Measurements from ENCODE around the gene COL6A3. TPM values are rescaled to one million over a fixed set of nuclear protein-coding genes. Genes with fewer than 3 reads are reported as not detected.
A peak's percentile ranks its signal among the peaks of the same experiment; 100 is the strongest.

COL6A3 gene
- total and polyA plus RNA-seq, 2 of the 13 experiments (the other 11 are each of a cell fraction or from before 2014, with no cell fraction given) = 0.03 TPM; not detected in 1

DNA sequence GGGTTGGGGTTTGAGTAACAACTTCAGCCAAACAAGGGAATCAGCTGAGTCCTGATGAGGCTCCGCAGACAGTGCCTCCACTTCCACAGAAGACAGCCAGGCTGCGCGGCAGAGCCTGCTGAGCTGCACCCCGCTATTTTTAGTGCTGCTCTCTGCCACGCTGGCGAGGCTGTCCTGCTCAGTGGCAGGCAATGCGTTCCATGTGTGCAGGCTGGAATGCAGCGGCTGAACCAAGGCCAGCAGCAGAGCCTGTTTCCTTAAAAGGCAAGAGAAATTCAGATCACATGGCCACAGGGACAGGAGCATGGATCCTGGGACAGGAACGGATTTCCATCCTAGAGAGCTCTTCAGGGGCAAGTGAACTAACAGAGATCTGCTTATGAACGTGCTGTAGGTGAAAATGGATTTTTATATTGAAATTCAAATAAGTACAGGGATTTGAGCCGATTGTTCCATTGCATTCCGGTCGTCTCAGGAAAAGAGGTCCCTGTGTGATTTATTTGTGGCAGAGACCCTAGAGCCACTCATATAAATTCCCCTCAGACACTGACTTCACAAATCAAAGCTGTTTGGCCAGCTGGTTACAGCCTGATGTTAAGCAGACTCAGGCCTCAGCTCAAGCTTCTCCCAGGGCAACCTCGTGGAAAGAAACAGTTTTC, 98.7 kb downstream of the COL6A3 start (continued):
- TF ChIP-seq MLX (CRISPR knock-in tag; IDR thresholded peaks at IDR 0.05) = no peak
- TF ChIP-seq ZBTB2 (CRISPR knock-in tag; IDR thresholded peaks at IDR 0.05; ENCODE audit: low read depth) = no peak
- 0 out of 2 replicates have a peak, but pooled peaks have one; percentile 39 for TF ChIP-seq YEATS4 (CRISPR knock-in tag; IDR thresholded peaks at IDR 0.05; ENCODE audit: borderline replicate concordance)
- no peak for TF ChIP-seq ETV5 (CRISPR knock-in tag; IDR thresholded peaks at IDR 0.05; ENCODE audit: borderline replicate concordance)
- TF ChIP-seq ZFY (CRISPR knock-in tag; IDR thresholded peaks at IDR 0.05) = peak; percentile 37; the same call in 1 of the 2 replicates
- no peak for TF ChIP-seq ZNF383 (CRISPR knock-in tag; IDR thresholded peaks at IDR 0.05; ENCODE audit: borderline replicate concordance)
- 0 out of 4 replicates have a peak, but pooled peaks of 1 of the 2 experiments have one; percentile 9 for TF ChIP-seq REST (IDR thresholded peaks at IDR 0.05; ENCODE audit: borderline replicate concordance in 1 of 2, low read depth in 1 of 2, low read length in 2 of 2)
- TF ChIP-seq ZNF850 (CRISPR knock-in tag; conservative IDR thresholded peaks at IDR 0.05) = no peak
- peak; percentile 50 for TF ChIP-seq SALL1 (CRISPR knock-in tag; IDR thresholded peaks at IDR 0.05)
- no peak for TF ChIP-seq ZNF772 (CRISPR knock-in tag; IDR thresholded peaks at IDR 0.05)
- TF ChIP-seq ZNF558 (CRISPR knock-in tag; IDR thresholded peaks at IDR 0.05; ENCODE audit: borderline replicate concordance) = no peak
- no peak for TF ChIP-seq ZFYVE20 (CRISPR knock-in tag; IDR thresholded peaks at IDR 0.05; ENCODE audit: borderline replicate concordance, low read depth)
- no peak for TF ChIP-seq GFI1 (CRISPR knock-in tag; IDR thresholded peaks at IDR 0.05; ENCODE audit: borderline replicate concordance)
- no peak for TF ChIP-seq MEIS2 (CRISPR knock-in tag; IDR thresholded peaks at IDR 0.05)
- TF ChIP-seq ZNF883 (CRISPR knock-in tag; IDR thresholded peaks at IDR 0.05; ENCODE audit: not compliant biosample characterization) = no peak
- TF ChIP-seq CC2D1A (CRISPR knock-in tag; IDR thresholded peaks at IDR 0.05) = no peak
- TF ChIP-seq ZNF292 (CRISPR knock-in tag; IDR thresholded peaks at IDR 0.05; ENCODE audit: borderline replicate concordance, low read depth) = peak; percentile 78; the same call in 1 of the 2 replicates
- TF ChIP-seq, protein P1, sequence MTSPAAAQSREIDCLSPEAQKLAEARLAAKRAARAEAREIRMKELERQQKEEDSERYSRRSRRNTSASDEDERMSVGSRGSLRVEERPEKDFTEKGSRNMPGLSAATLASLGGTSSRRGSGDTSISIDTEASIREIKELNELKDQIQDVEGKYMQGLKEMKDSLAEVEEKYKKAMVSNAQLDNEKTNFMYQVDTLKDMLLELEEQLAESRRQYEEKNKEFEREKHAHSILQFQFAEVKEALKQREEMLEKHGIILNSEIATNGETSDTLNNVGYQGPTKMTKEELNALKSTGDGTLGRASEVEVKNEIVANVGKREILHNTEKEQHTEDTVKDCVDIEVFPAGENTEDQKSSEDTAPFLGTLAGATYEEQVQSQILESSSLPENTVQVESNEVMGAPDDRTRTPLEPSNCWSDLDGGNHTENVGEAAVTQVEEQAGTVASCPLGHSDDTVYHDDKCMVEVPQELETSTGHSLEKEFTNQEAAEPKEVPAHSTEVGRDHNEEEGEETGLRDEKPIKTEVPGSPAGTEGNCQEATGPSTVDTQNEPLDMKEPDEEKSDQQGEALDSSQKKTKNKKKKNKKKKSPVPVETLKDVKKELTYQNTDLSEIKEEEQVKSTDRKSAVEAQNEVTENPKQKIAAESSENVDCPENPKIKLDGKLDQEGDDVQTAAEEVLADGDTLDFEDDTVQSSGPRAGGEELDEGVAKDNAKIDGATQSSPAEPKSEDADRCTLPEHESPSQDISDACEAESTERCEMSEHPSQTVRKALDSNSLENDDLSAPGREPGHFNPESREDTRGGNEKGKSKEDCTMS (CRISPR knock-in tag; conservative IDR thresholded peaks at IDR 0.05) = no peak
- no peak for TF ChIP-seq SALL2 (CRISPR knock-in tag; IDR thresholded peaks at IDR 0.05)

Measured in HepG2 (cell line).